Activated T-helper 1 cell treated with anti-CD3 and anti-CD28 coated beads, Interleukin-2, amount 50 U/mL, for 16 hours (primary cell): ENCODE data around the gene APOD.
"Not testable (repeated sequence)": the region's sequence is repeated elsewhere in the genome, so short reads cannot be mapped to it uniquely, and the experiment has no call there.

Experiments used
- DNase-seq, 2 donors: peaks; one replicate each; pipeline ENCODE4 v3.0.0-alpha.2; 2020; ENCODE audit warnings: low read depth in 1 of 2, low spot score in 1 of 2

APOD gene

GRCh38 chr3:195617784-195618659, 34.3 kb upstream of the APOD start:
- DNase-seq = not testable (repeated sequence)

- DNase-seq = not testable (repeated sequence)
Observed at GRCh38 chr3:195617134-195617533, 33.4 kb upstream of the APOD start.

GRCh38 chr3:195616681-195617080, 32.9 kb upstream of the APOD start:
- no peak for DNase-seq

GRCh38 chr3:195615952-195616537, 32.3 kb upstream of the APOD start:
- DNase-seq = not testable (repeated sequence)

- DNase-seq = not testable (repeated sequence)
Observed at GRCh38 chr3:195614672-195615504, 31.1 kb upstream of the APOD start.

- no peak for DNase-seq
Observed at GRCh38 chr3:195613468-195614069, 29.8 kb upstream of the APOD start.

- DNase-seq = no peak
Observed at GRCh38 chr3:195612075-195612800, 28.5 kb upstream of the APOD start.

GRCh38 chr3:195609229-195609628, 25.5 kb upstream of the APOD start:
- DNase-seq = no peak

- not testable (repeated sequence) for DNase-seq
Observed at GRCh38 chr3:195601785-195602184, 18.0 kb upstream of the APOD start.

- DNase-seq = no peak
Observed at GRCh38 chr3:195601382-195601781, 17.6 kb upstream of the APOD start.

- not testable (repeated sequence) for DNase-seq
Observed at GRCh38 chr3:195599926-195600325, 16.2 kb upstream of the APOD start.

GRCh38 chr3:195599516-195599915, 15.8 kb upstream of the APOD start:
- DNase-seq = not testable (repeated sequence)

GRCh38 chr3:195597848-195598247, 14.1 kb upstream of the APOD start:
- no peak for DNase-seq

GRCh38 chr3:195597229-195597628, 13.5 kb upstream of the APOD start:
- no peak for DNase-seq

- no peak for DNase-seq
Observed at GRCh38 chr3:195596765-195597171, 13.0 kb upstream of the APOD start.

- DNase-seq = no peak
Observed at GRCh38 chr3:195595785-195596531, 12.2 kb upstream of the APOD start.

- no peak for DNase-seq
Observed at GRCh38 chr3:195591852-195592251, 8.1 kb upstream of the APOD start.

- no peak for DNase-seq
Observed at GRCh38 chr3:195591220-195591619, 7.5 kb upstream of the APOD start.

GRCh38 chr3:195590381-195590780, 6.6 kb upstream of the APOD start:
- not testable (repeated sequence) for DNase-seq

GRCh38 chr3:195589796-195590195, 6.1 kb upstream of the APOD start:
- DNase-seq = not testable (repeated sequence)
